ENCODE results near the gene CHID1. TPM values are rescaled to one million over a fixed set of nuclear protein-coding genes. Genes with fewer than 3 reads are reported as not detected.

Gene CHID1
- total and polyA plus RNA-seq, 9 of the 15 experiments (the other 6 are each of a cell fraction or from before 2014, with no cell fraction given), result 15.1 to 108 (median 39.8) TPM

DNA sequence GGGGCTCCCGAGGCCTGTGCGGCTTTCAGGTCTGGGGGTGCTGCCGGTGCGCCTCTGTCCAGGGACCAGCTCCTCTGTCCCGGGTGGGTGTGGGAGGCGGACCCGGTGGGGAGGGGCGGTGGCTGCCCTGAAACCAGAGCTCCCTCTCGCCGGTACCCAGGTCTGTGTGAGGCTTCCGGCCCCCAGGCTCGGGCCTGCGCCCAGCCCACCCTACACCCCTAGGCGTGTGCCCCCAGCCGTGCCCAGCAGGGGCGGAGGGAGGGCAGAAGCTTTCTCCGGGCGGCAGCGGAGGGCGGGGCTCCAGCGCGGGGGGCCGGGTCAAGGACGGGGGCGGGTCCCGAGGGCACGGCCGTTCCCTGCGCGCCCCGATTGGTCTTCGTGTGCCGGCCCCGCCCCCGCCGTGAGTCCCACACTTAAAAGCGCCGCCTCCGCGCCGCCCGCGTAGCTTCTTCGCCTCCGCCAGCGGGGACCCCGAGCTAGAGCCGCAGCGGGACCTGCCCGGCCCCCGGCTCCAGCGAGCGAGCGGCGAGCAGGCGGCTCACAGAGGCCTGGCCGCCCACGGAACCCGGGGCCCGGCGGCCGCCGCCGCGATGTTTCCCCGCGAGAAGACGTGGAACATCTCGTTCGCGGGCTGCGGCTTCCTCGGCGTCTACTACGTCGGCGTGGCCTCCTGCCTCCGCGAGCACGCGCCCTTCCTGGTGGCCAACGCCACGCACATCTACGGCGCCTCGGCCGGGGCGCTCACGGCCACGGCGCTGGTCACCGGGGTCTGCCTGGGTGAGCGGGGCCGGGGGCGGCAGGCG is 91.3 kb downstream of the CHID1 start (continued):
- peak; percentile 30 to 64; a peak in 3 of 4 replicates for TF ChIP-seq MAZ (CRISPR knock-in tag; conservative IDR thresholded peaks at IDR 0.05 in 1 of 2, IDR thresholded peaks at IDR 0.05 in 1 of 2)
- peak; percentile 79 for TF ChIP-seq CHD2 (IDR thresholded peaks at IDR 0.05; ENCODE audit: low read depth, low read length)
- TF ChIP-seq SMAD4 (CRISPR knock-in tag; conservative IDR thresholded peaks at IDR 0.05), result peak; percentile 17; the same call in 1 of the 2 replicates
- TF ChIP-seq SMAD1 (IDR thresholded peaks at IDR 0.05; ENCODE audit: low read depth, low read length, partially characterized antibody), result peak; percentile 71
- peak; percentile 53 for TF ChIP-seq NFYB (IDR thresholded peaks at IDR 0.05; ENCODE audit: extremely low read depth, insufficient read length)
- peak; percentile 91 for TF ChIP-seq POLR2H (tag; IDR thresholded peaks at IDR 0.05; ENCODE audit: low read depth)
- TF ChIP-seq CXXC5 (CRISPR knock-in tag; IDR thresholded peaks at IDR 0.05), result peak; percentile 89
- TF ChIP-seq, protein P1, sequence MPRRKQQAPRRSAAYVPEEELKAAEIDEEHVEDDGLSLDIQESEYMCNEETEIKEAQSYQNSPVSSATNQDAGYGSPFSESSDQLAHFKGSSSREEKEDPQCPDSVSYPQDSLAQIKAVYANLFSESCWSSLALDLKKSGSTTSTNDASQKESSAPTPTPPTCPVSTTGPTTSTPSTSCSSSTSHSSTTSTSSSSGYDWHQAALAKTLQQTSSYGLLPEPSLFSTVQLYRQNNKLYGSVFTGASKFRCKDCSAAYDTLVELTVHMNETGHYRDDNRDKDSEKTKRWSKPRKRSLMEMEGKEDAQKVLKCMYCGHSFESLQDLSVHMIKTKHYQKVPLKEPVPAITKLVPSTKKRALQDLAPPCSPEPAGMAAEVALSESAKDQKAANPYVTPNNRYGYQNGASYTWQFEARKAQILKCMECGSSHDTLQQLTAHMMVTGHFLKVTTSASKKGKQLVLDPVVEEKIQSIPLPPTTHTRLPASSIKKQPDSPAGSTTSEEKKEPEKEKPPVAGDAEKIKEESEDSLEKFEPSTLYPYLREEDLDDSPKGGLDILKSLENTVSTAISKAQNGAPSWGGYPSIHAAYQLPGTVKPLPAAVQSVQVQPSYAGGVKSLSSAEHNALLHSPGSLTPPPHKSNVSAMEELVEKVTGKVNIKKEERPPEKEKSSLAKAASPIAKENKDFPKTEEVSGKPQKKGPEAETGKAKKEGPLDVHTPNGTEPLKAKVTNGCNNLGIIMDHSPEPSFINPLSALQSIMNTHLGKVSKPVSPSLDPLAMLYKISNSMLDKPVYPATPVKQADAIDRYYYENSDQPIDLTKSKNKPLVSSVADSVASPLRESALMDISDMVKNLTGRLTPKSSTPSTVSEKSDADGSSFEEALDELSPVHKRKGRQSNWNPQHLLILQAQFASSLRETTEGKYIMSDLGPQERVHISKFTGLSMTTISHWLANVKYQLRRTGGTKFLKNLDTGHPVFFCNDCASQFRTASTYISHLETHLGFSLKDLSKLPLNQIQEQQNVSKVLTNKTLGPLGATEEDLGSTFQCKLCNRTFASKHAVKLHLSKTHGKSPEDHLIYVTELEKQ (CRISPR knock-in tag; IDR thresholded peaks at IDR 0.05), result no peak
- TF ChIP-seq, protein P2, sequence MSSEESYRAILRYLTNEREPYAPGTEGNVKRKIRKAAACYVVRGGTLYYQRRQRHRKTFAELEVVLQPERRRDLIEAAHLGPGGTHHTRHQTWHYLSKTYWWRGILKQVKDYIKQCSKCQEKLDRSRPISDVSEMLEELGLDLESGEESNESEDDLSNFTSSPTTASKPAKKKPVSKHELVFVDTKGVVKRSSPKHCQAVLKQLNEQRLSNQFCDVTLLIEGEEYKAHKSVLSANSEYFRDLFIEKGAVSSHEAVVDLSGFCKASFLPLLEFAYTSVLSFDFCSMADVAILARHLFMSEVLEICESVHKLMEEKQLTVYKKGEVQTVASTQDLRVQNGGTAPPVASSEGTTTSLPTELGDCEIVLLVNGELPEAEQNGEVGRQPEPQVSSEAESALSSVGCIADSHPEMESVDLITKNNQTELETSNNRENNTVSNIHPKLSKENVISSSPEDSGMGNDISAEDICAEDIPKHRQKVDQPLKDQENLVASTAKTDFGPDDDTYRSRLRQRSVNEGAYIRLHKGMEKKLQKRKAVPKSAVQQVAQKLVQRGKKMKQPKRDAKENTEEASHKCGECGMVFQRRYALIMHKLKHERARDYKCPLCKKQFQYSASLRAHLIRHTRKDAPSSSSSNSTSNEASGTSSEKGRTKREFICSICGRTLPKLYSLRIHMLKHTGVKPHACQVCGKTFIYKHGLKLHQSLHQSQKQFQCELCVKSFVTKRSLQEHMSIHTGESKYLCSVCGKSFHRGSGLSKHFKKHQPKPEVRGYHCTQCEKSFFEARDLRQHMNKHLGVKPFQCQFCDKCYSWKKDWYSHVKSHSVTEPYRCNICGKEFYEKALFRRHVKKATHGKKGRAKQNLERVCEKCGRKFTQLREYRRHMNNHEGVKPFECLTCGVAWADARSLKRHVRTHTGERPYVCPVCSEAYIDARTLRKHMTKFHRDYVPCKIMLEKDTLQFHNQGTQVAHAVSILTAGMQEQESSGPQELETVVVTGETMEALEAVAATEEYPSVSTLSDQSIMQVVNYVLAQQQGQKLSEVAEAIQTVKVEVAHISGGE (CRISPR knock-in tag; IDR thresholded peaks at IDR 0.05), result peak in 1 of 3 experiments; percentile 77; a peak in 1 of 6 replicates
- TF ChIP-seq NONO (IDR thresholded peaks at IDR 0.05; ENCODE audit: low read depth in 2 of 2, low read length in 1 of 2), result peak; percentile 81 to 99; a peak in 3 of 4 replicates
- peak; percentile 56; the same call in 1 of the 2 replicates for TF ChIP-seq TCF7 (IDR thresholded peaks at IDR 0.05; ENCODE audit: borderline replicate concordance)
- no peak for TF ChIP-seq RBM22 (IDR thresholded peaks at IDR 0.05; ENCODE audit: low read depth, low read length, poor library complexity, severe bottlenecking)
- peak; percentile 88 for TF ChIP-seq FIP1L1 (IDR thresholded peaks at IDR 0.05; ENCODE audit: low read depth, low read length, poor library complexity, severe bottlenecking)
- no peak for TF ChIP-seq PCBP1 (IDR thresholded peaks at IDR 0.05; ENCODE audit: low read depth, low read length, poor library complexity, severe bottlenecking)
- TF ChIP-seq ZNF263 (CRISPR knock-in tag; IDR thresholded peaks at IDR 0.05; ENCODE audit: borderline replicate concordance), result peak; percentile 15; the same call in 1 of the 2 replicates
- TF ChIP-seq SP1 (CRISPR knock-in tag; IDR thresholded peaks at IDR 0.05), result peak; percentile 75
- TF ChIP-seq SOX6 (IDR thresholded peaks at IDR 0.05), result no peak
- TF ChIP-seq PPARD (CRISPR knock-in tag; IDR thresholded peaks at IDR 0.05), result no peak
- peak; percentile 84 for TF ChIP-seq TAF1 (IDR thresholded peaks at IDR 0.05; ENCODE audit: control insufficient read depth, extremely low read depth, insufficient read depth, low read length, severe bottlenecking)
- no peak for TF ChIP-seq SMARCA4 (IDR thresholded peaks at IDR 0.05)
